HTERT RPE-1 (cell line): ENCODE results near the gene SH2B2.
"Not testable (repeated sequence)": the region's sequence is repeated elsewhere in the genome, so short reads cannot be mapped to it uniquely, and the experiment has no call there.

ENCODE experiments used
- in situ Hi-C: fragments of 300-500 bp; cut with MboI; formaldehyde crosslinking; loops from 4 replicates; pipeline ENCODE4 v1.14.3; 2020; ENCODE audit warnings: low sequenced_read_pairs

Gene SH2B2

DNA sequence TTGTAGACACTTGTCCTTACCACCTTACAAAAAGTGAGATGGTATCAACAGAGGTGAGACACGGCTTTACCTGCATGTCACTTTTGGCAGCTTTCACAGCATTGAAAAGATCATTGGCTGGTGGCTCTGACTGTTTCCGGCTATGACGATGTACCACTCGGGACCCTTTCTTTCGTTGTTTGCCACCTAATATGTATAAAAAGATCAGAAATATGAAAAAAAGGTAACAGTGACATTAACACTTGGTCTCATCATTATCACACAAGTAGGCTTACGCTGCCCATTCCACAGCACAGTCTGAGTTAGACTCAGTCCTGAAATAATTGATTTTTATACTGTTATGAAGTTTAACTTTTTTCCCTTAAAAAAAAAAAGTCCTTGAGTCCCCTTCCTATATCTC, 40.5 kb downstream of the SH2B2 start:
- in situ Hi-C loops = not testable (repeated sequence)

DNA sequence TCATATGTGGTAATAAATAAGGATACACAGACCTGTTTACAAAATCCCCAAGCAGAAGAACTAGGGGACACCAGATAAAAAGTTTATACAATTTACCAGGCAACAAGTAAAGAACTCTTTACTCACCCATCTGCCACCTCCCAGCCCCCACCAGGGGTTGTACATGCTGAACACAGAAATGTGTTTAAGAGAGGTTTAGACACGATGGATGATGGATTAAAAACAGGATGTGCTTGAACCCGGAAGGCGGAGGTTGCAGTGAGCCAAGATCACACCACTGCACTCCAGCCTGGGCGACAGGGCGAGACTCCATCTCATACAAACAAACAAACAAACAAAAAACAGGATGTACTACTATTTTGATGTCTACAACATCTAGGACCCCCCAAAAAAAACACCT, 42.2 kb downstream of the SH2B2 start:
- in situ Hi-C loops = not testable (repeated sequence)

DNA sequence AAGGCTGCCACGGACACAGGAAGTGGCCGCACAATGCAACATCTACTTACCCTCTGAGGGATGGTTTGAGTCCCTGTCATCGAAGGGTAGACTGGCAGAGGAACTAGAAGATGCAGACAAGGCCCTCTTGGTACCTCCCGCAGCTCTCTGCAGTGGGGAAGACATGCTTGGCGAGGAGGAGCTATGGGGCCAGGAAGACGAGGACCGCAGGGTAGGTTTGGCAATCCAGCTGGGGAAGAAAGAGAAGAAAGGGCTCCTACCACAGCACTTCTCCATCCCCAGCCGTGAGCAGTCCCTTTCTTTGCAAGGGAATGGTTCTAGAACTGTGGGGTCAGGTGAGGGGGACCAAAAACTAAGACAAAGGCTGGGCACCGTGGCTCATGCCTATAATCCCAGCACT, 42.7 kb downstream of the SH2B2 start:
- in situ Hi-C loops = not testable (repeated sequence)

DNA sequence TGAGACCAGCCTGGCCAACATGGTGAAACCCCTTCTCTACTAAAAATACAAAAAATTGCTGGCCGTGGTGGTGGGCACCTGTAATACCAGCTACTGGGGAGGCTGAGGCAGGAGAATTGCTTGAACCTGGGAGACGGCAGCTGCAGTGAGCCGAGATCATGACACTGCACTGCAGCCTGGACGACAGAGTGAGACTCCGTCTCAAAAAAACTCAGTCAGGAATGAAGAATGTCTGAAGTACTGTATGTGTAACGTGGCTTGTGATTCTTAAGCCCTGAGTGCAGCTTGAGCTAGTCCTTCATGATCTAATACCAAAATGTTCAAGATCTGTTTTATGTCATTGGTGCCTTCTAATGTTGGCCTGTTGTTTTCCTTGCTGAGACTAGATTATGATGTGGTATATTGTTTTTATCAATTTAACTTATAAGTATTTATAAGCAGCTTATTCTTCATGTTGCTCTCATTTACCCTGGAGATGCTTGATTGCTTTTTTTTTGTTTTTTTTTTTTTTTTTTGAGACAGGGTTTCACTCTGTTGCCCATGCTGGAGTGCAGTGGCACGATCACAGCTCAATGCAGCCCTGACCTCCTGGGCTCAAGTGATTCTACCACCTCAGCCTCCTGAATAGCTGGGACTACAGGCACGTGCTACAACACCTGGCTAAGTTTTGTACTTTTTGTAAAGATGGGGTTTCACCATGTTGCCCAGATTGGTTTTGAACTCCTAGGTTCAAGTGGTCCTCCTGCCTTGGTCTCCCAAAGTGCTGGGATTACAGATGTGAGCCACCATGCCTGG, 44.2 kb downstream of the SH2B2 start:
- in situ Hi-C loops = not testable (repeated sequence)

DNA sequence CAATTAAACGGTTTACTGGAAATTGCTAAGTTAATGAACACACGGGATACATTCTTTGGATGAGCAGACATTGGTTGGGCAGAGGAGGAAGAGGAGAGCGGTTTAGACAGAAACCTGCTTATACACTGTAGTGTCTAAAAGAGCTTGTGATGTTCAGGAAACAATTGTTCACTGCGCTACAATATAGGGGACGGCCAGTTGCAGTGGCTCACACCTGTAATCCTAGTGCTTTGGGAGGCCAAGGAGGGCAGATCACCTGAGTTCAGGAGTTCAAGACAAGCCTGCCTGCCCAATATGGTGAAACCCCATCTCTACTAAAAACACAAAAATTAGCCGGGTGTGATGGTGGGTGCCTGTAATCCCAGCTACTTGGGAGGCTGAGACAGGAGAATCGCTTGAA, 48.9 kb downstream of the SH2B2 start:
- in situ Hi-C loops = not testable (repeated sequence)

DNA sequence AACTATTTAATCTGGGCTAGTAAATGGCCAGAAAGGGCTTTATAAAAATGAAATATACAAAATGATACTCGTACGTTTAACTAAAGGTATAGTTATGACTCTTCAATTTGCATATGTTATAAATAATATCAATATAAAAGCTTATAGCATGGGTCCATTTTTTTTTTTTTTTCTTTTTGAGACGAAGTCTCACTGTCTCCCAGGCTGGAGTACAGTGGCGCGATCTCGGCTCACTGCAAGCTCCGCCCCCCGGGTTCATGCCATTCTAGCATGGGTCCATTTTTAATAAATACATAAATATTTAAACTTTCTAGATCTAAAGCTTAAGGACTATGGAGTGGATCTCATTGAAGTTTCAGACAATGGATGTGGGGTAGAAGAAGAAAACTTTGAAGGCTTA, 50.3 kb downstream of the SH2B2 start:
- in situ Hi-C loops = not testable (repeated sequence)

DNA sequence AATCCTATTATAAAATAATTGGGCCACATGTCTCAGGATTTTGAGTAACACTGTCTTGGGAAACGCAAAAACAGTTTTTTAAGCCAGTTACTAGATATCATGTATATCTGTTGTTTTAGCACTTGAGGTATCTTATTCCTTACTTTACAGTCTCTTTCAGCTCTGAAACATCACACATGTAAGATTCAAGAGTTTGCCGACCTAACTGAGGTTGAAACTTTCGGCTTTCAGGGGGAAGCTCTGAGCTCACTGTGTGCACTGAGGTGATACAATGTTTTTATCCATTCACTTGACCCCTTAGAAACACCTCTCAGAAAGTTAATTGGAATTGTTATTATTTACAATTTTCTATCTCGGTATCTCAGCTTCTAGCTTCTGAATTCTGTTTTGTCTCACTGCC, 50.8 kb downstream of the SH2B2 start:
- in situ Hi-C loops = not testable (repeated sequence)

DNA sequence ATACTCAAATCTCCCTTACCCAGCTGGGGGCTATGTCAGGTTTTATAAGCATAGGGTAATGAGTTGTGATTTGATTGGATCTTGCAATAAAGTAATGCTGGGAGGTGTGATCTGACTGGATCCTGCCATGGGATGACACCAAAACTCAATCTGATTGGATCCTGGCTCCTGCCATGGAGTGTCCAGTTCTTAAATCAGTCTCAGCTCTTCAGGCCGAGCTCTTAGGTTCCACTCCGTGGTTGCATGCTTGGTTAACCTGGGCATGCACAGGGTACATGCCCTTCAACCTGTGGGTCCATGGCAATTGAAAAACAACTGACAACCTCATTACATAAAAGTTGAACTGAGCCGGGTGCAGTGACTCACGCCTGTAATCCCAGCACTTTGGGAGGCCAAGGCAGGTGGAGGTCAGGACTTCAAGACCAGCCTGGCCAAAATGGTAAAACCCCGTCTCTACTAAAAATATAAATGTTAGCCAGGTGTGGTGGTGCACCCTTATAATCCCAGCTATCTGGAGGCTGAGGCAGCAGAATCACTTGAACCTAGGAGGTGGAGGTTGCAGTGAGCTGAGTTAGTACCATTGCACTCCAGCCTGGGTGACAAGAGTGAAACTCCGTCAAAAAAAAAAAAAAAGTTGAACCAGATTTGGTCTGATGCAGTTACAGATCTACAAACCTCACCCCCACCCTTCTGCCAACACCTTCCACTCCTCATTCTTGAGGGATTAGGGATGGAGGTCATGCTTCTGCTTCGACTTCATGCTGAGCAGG, 54.1 kb downstream of the SH2B2 start:
- in situ Hi-C loops = not testable (repeated sequence)

DNA sequence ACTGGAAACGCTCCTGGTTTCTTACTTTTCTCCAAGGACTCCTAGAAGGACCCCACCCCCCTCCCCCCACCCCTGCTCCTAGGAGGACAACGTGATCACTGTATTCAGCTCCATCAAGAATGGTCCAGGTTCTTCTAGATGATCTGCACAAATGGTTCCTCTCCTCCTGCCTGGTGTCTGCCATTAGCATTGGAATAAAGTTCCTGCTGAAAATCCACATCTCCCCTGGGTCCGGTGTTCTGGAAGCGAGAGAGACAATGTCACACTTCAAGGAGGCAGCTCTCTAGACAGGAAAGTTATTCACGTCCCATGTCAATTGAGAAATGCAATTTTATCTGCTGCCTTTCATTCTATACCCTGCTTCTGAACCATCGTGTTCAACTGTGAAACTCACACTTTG, 60.3 kb downstream of the SH2B2 start:
- in situ Hi-C loops = not testable (repeated sequence)

DNA sequence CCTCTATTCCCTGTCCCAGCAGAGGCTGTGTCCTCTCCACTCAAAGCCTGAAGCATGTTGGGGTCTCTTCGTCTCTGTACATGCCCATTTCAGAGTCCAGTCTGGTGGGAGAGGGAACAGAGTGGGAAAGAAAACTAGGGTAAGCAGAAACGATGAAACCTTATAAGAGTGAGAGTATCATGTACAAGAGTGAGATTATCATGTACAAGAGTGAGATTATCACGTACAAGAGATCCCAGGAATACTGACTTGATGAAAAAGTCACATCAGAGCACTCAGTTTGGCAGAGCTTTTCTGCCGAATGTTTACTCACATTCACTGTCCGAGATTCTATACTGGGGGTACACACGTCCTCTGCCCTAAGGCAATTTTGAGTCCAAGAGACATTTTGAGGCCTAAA, 69.7 kb downstream of the SH2B2 start, which contains the start of gene SPDYE6:
Gene SPDYE6 (minus strand): TSS at position 101 of the 400 bp plus-strand sequence. CDS start 421 bp downstream, outside the sequence.
- in situ Hi-C loops = not testable (repeated sequence)

DNA sequence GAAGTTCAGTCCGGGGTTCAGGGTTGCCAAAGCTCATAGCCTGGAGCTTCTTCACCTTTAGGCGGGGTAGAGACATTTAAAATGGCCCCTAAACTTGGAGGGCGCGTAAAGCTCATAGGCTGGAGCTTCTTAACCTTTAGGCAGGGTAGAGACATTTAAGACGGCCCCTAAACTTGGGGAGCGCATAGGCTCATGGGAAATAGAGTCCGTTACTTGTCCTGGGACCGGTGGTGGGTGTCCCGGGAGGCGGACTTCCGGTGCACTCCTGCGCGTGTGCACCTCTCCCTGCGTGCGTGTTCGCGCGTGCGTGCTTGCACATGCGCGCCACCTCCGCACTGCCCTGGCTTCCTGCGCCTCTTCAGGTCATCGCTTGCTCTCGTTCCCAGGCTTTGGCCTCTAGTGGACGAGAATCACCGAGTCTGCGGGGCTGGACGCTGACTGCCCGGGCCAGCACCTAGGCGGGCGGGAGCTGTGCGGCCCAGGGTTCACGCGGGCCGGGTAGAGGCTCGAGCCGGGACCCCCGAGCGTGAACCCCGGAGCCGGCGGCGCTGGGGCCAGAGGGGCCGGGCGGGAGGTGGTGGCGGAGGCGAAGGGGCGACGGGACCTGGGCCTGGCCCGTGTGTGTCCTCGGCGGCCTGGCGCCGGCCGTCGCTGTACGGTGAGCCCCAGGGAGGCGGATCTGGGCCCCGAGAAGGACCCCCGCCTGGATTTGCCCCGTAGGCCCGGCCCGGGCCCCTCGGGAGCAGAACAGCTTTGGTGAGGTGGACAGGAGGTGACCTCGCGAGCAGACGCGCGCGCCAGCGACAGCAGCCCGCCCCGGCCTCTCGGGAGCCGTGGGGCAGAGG, 77.1 kb downstream of the SH2B2 start:
- in situ Hi-C loops = not testable (repeated sequence)

DNA sequence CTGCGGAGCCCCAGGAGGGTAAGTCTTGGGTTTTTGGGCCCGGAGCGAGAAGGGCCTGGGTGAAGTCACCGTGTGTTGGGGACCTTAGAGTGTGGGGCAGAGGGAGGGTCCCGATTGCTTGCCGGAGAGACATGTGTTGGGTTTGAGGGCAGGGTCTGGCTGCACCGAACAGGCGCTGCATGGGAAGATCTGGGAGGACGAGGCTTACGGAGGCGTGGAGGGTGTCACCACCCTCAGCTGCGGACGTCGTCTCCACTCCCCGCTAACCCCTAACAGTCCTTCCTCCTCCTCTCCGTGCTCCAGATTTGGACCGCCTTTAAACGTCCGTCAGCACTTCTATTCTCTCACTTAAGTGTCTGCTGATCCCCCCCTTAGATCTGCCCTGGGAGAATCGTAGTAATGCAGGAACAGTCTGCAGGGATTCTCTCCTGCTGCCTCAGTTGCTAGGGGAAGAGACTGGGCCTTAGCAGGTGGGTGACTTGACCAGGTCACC, 77.8 kb downstream of the SH2B2 start:
- in situ Hi-C loops = not testable (repeated sequence)

DNA sequence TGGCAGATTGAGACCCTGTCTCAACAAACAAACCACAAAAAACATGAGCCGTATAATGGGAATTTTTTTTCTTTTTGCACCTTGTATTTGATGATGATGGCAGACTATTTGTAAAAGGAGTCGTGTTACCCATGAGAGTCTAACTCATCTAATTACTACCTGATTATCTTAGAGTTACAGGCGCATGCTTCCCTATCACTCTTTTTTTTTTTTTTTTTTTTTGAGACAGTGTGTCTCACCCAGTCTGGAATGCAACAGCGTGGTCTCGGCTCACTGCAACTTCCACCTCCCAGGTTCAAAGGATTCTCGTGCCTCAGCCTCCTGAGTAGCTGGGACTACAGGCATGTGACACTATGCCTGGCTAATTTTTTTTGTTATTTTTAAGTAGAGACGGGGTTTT, 78.7 kb downstream of the SH2B2 start:
- in situ Hi-C loops = not testable (repeated sequence)

DNA sequence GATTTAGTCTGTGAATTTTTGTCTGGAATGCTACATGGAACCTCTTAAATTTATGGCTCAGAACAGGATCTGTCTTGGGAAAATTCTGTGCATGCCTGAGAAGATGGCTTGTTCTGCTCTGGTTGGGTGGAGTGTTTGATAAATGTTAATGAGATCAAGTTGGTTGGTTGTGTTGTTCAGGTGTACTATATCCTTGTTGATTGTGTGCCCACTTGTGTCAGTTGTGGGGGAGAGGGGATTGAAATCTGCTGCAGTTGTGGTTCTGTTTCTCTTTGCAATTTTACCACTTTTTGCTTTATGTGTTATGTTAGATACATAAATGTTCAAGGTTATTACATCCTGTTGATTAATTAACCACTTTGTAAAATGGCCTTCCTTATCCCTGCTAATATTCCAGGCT, 83.4 kb downstream of the SH2B2 start:
- in situ Hi-C loops = not testable (repeated sequence)
